ENCODE data around the gene TBC1D8. TPM values are rescaled to one million over a fixed set of nuclear protein-coding genes. Genes with fewer than 3 reads are reported as not detected.
A peak's percentile ranks its signal among the peaks of the same experiment; 100 is the strongest.

The TBC1D8 gene
- total RNA-seq, 1 experiment from 2014 or later = 51.7 TPM

DNA sequence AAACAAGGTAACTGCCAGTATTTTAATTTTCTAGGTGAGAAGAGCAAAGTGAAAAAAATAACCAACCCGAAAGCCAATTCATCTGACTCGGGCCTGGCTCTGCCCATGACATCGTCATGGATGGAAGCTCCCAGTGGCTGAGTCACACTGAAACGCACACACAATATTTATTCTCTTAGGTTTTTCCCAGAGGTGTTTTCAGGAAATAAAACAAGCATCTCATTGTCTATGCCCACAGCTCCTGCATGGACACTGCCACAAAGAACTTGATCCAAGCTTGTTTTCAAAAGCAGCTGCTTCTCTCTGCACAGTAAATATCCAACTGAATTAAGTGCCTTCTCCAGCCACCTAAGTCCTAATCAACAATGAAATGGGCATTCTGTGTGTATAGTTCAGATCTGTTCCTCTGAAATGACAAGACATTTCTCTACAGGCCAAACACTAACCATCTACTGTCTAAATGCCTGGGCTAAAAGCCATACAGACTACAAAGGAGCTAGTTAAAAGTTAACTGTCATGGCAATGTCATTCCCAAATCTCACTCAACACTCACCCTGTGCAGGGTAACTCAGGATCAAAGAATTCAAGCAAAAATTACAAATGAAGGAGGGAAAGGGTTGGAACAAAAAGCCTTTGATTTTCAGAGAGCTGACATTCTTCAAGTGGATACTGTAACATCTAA, 86.2 kb downstream of the TBC1D8 start:
- H3K36me3 Mint-ChIP-seq = peaks cover 2% of the 10 kb centered on the region; the same call in 1 of the 2 replicates
- no peak overlapping the region for H3K4me3 Mint-ChIP-seq
- no peaks in the 10 kb centered on the region for H3K27me3 Mint-ChIP-seq (ENCODE audit: low read depth)
- TF ChIP-seq ZBTB43 (CRISPR knock-in tag; IDR thresholded peaks at IDR 0.05) (no peak), ZNF281 (CRISPR knock-in tag; IDR thresholded peaks at IDR 0.05) (no peak), CREM (CRISPR knock-in tag; IDR thresholded peaks at IDR 0.05) (no peak), GABPB1 (CRISPR knock-in tag; IDR thresholded peaks at IDR 0.05) (peak; percentile 36; the same call in 1 of the 2 replicates)
- TF ChIP-seq, protein P1, sequence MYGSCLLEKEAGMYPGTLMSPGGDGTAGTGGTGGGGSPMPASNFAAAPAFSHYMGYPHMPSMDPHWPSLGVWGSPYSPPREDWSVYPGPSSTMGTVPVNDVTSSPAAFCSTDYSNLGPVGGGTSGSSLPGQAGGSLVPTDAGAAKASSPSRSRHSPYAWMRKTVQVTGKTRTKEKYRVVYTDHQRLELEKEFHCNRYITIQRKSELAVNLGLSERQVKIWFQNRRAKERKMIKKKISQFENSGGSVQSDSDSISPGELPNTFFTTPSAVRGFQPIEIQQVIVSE (CRISPR knock-in tag; IDR thresholded peaks at IDR 0.05; ENCODE audit: borderline replicate concordance) = no peak
- TF ChIP-seq, protein P2, sequence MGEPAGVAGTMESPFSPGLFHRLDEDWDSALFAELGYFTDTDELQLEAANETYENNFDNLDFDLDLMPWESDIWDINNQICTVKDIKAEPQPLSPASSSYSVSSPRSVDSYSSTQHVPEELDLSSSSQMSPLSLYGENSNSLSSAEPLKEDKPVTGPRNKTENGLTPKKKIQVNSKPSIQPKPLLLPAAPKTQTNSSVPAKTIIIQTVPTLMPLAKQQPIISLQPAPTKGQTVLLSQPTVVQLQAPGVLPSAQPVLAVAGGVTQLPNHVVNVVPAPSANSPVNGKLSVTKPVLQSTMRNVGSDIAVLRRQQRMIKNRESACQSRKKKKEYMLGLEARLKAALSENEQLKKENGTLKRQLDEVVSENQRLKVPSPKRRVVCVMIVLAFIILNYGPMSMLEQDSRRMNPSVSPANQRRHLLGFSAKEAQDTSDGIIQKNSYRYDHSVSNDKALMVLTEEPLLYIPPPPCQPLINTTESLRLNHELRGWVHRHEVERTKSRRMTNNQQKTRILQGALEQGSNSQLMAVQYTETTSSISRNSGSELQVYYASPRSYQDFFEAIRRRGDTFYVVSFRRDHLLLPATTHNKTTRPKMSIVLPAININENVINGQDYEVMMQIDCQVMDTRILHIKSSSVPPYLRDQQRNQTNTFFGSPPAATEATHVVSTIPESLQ (CRISPR knock-in tag; IDR thresholded peaks at IDR 0.05) = no peak
- CTCF ChIA-PET = interaction anchor here (0.7 to 1.4 kb wide), 2 partner anchors 17 to 124 kb away, joined by 3 to 4 read pairs; no protein-coding TSS in a partner anchor
- no peak overlapping the region; the same call in 1 of the 2 replicates for H3K27ac Mint-ChIP-seq
- ATAC-seq = no peak
- no peak for DNase-seq (ENCODE audit: low spot score)
- POLR2A ChIA-PET = interaction anchor here (0.9 kb wide), 1 partner anchor 14 kb away, joined by 3 read pairs; no protein-coding TSS in a partner anchor
- no peaks in the 10 kb centered on the region for H3K9me3 Mint-ChIP-seq
- H3K4me1 Mint-ChIP-seq = peaks cover 23% of the 10 kb centered on the region

GRCh38 chr2:101064505-101064867, 86.7 kb downstream of the TBC1D8 start:
- CTCF ChIA-PET = interaction anchor here (0.7 to 1.4 kb wide), 2 partner anchors 17 to 124 kb away, joined by 3 to 4 read pairs; no protein-coding TSS in a partner anchor
- no peak overlapping the region for H3K4me3 Mint-ChIP-seq

More at GRCh38 chr2:101064505-101064867, 86.7 kb downstream of the TBC1D8 start:
- no peak for DNase-seq (ENCODE audit: low spot score)
- no peak overlapping the region for H3K27ac Mint-ChIP-seq
- TF ChIP-seq GABPB1 (CRISPR knock-in tag; IDR thresholded peaks at IDR 0.05) (no peak), ZNF671 (CRISPR knock-in tag; IDR thresholded peaks at IDR 0.05) (no peak), ZNF425 (CRISPR knock-in tag; conservative IDR thresholded peaks at IDR 0.05) (no peak), CREB1 (CRISPR knock-in tag; IDR thresholded peaks at IDR 0.05) (no peak), ESRRA (CRISPR knock-in tag; IDR thresholded peaks at IDR 0.05; ENCODE audit: borderline replicate concordance) (no peak), ZNF219 (CRISPR knock-in tag; IDR thresholded peaks at IDR 0.05; ENCODE audit: borderline replicate concordance) (no peak), ATF1 (CRISPR knock-in tag; IDR thresholded peaks at IDR 0.05) (no peak), USF2 (CRISPR knock-in tag; IDR thresholded peaks at IDR 0.05) (no peak), SMAD4 (CRISPR knock-in tag; IDR thresholded peaks at IDR 0.05) (no peak), ZNF263 (CRISPR knock-in tag; IDR thresholded peaks at IDR 0.05; ENCODE audit: low read depth) (no peak), CTCF (IDR thresholded peaks at IDR 0.05) (no peak), CREM (CRISPR knock-in tag; IDR thresholded peaks at IDR 0.05) (no peak), ZBTB21 (CRISPR knock-in tag; IDR thresholded peaks at IDR 0.05; ENCODE audit: borderline replicate concordance) (no peak), SOX15 (CRISPR knock-in tag; IDR thresholded peaks at IDR 0.05) (no peak), ATF2 (CRISPR knock-in tag; IDR thresholded peaks at IDR 0.05; ENCODE audit: borderline replicate concordance, low read depth) (no peak)
- POLR2A ChIA-PET = interaction anchor here (0.9 kb wide), 1 partner anchor 15 kb away, joined by 3 read pairs; no protein-coding TSS in a partner anchor
- no peaks in the 10 kb centered on the region for H3K27me3 Mint-ChIP-seq (ENCODE audit: low read depth)
- peaks cover 23% of the 10 kb centered on the region for H3K4me1 Mint-ChIP-seq
- no peak for ATAC-seq
- peaks cover 6% of the 10 kb centered on the region; the same call in 1 of the 2 replicates for H3K36me3 Mint-ChIP-seq
- no peaks in the 10 kb centered on the region for H3K9me3 Mint-ChIP-seq
